Prostate gland (tissue), 2 donors: ENCODE results near the gene DBN1.

ENCODE experiments used
- POLR2A ChIP-seq: fragments of 450-650 bp; IDR thresholded peaks from one replicate; pipeline ENCODE4 v1.6.1; 2016; ENCODE audit warnings: antibody characterized with exemption, mild to moderate bottlenecking
- POLR2AphosphoS5 ChIP-seq: sonication (generic); formaldehyde crosslinking; IDR thresholded peaks from one replicate; pipeline ENCODE4 v1.6.1; 2017; ENCODE audit warnings: antibody characterized with exemption
- TF ChIP-seq, protein P1 (sequence below), 4 experiments: fragments of 200-600 bp in 2 of 4; fragments of 450-650 bp in 2 of 4; sonication (generic) in 2 of 4; IDR thresholded peaks; 1 replicate in 3 of 4; 2 replicates in 1 of 4; pipeline ENCODE4 v1.5.1; 2016 to 2019; ENCODE audit warnings: antibody characterized with exemption in 4 of 4, mild to moderate bottlenecking in 2 of 4, moderate library complexity in 2 of 4

DNA sequence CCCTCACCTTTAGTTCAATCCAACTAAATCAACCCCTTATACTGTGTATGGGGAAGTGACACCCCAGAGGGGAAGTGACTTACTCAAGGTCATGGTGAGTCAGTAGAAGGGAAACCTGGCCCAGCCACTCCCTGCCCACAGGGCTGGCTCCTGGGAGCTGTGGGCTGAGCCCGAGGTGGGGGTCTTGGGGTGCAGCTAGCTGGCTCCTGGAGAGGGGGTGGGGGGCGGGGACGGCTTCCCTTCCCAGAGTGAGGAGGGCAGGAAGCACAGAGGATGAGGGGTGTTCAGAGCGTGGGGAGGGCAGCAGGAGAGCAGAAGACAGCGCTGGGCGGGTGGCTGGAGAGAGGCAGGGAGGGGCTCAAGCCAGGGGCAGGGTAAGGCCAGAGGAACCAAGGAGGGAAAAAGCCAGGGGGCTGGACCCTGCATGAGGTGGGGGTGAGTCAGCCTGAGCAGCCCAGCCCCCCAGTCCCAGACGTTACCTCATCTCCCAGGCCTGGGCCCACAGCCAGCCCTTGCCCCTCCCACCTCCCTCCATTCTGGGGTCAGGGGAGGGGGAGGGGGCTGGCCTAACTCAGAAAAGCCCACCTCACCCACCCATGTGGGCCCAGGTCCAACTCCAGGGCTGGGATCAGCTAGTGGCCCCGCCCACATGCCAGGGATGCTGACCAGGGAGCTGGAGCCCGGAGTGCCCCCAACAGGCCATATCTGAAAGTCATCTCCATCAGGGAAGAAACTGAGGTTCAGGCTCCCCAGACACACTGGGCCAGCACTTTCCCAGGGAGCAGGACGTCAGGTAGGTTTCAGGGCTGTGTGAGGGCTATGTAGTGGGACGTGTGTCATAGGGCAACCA is 21.1 kb upstream of the DBN1 start:
- TF ChIP-seq POLR2A (no peak), POLR2AphosphoS5 (no peak)
- TF ChIP-seq, protein P1, sequence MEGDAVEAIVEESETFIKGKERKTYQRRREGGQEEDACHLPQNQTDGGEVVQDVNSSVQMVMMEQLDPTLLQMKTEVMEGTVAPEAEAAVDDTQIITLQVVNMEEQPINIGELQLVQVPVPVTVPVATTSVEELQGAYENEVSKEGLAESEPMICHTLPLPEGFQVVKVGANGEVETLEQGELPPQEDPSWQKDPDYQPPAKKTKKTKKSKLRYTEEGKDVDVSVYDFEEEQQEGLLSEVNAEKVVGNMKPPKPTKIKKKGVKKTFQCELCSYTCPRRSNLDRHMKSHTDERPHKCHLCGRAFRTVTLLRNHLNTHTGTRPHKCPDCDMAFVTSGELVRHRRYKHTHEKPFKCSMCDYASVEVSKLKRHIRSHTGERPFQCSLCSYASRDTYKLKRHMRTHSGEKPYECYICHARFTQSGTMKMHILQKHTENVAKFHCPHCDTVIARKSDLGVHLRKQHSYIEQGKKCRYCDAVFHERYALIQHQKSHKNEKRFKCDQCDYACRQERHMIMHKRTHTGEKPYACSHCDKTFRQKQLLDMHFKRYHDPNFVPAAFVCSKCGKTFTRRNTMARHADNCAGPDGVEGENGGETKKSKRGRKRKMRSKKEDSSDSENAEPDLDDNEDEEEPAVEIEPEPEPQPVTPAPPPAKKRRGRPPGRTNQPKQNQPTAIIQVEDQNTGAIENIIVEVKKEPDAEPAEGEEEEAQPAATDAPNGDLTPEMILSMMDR (IDR thresholded peaks at IDR 0.05): no peak
